HG03565 (cell line): ENCODE results near the gene NPTN.

ENCODE experiments used
- ATAC-seq: cut with Tn5 transposase; IDR thresholded peaks from one replicate; pipeline ENCODE4 v1.9.1; 2021; ENCODE audit warnings: mild to moderate bottlenecking, moderate library complexity; ENCODE audit not compliant: unreplicated experiment

The NPTN gene

GRCh38 chr15:73632670-73633058 is 525 bp downstream of the NPTN start:
- no peak for ATAC-seq

- ATAC-seq = no peak
Observed at GRCh38 chr15:73631915-73632669, 1.1 kb downstream of the NPTN start.

- ATAC-seq = no peak
Observed at GRCh38 chr15:73630921-73631362, 2.2 kb downstream of the NPTN start.

GRCh38 chr15:73629798-73630429 is 3.3 kb downstream of the NPTN start:
- no peak for ATAC-seq

- no peak for ATAC-seq
Observed at GRCh38 chr15:73628976-73629797, 4.0 kb downstream of the NPTN start.

- ATAC-seq = no peak
Observed at GRCh38 chr15:73628102-73628501, 5.1 kb downstream of the NPTN start.

- ATAC-seq = no peak
Observed at GRCh38 chr15:73626072-73626471, 7.1 kb downstream of the NPTN start.

GRCh38 chr15:73624530-73624929 is 8.7 kb downstream of the NPTN start:
- ATAC-seq = no peak

GRCh38 chr15:73621286-73621826 is 11.8 kb downstream of the NPTN start:
- no peak for ATAC-seq

- no peak for ATAC-seq
Observed at GRCh38 chr15:73620078-73620477, 13.1 kb downstream of the NPTN start.

GRCh38 chr15:73617913-73618312 is 15.3 kb downstream of the NPTN start:
- ATAC-seq = no peak

GRCh38 chr15:73617301-73617831 is 15.8 kb downstream of the NPTN start:
- ATAC-seq = no peak

GRCh38 chr15:73608941-73609340 is 24.2 kb downstream of the NPTN start:
- no peak for ATAC-seq

GRCh38 chr15:73608475-73608874 is 24.7 kb downstream of the NPTN start:
- ATAC-seq = no peak

GRCh38 chr15:73607843-73608242 is 25.3 kb downstream of the NPTN start:
- no peak for ATAC-seq

GRCh38 chr15:73607405-73607804 is 25.8 kb downstream of the NPTN start:
- ATAC-seq = no peak

- no peak for ATAC-seq
Observed at GRCh38 chr15:73605759-73606436, 27.3 kb downstream of the NPTN start.

GRCh38 chr15:73604477-73604876 is 28.7 kb downstream of the NPTN start:
- no peak for ATAC-seq

GRCh38 chr15:73602992-73603391 is 30.2 kb downstream of the NPTN start:
- ATAC-seq = no peak

- no peak for ATAC-seq
Observed at GRCh38 chr15:73602446-73602843, 30.7 kb downstream of the NPTN start.
